GM21360 (cell line): Measurements from ENCODE around the gene DOCK9.

Experiments used
- ATAC-seq: cut with Tn5 transposase; IDR thresholded peaks from one replicate; pipeline ENCODE4 v1.9.1; 2021; ENCODE audit warnings: mild to moderate bottlenecking, moderate library complexity; ENCODE audit not compliant: unreplicated experiment

Gene DOCK9

DNA sequence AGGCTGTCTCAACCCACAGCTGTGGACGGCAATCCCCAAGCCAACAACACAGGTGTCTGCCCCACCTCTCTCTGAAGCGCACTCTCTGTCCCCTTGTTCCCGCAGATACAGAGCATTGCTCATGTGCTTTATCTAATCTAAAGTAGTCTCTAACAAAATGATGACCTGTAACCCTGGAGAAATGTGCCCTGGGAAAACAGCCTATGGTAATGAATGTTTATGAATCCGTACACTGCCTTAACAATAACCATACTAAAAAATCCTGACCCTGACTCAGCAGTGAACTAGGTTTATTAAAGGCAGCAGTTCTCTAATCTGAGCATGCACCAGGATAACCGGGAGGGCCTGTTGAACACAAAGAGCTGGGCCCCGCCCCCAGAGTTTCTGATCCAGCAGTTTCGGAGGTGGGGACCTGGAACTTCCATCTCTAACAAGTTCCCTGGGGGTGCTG is 174.7 kb downstream of the DOCK9 start:
- no peak for ATAC-seq

GRCh38 chr13:98802559-98802958 is 175.3 kb downstream of the DOCK9 start:
- no peak for ATAC-seq

GRCh38 chr13:98801626-98802418 is 176.0 kb downstream of the DOCK9 start:
- no peak for ATAC-seq

- ATAC-seq: no peak
These were observed 177.8 kb downstream of the DOCK9 start for GRCh38 chr13:98800078-98800477.

- no peak for ATAC-seq
These were observed 178.8 kb downstream of the DOCK9 start for GRCh38 chr13:98798849-98799645.

GRCh38 chr13:98797456-98797855 is 180.4 kb downstream of the DOCK9 start:
- no peak for ATAC-seq

- no peak for ATAC-seq
These were observed 181.1 kb downstream of the DOCK9 start for GRCh38 chr13:98796798-98797197.

- no peak for ATAC-seq
These were observed 181.7 kb downstream of the DOCK9 start for GRCh38 chr13:98796191-98796590.

GRCh38 chr13:98795220-98795619 is 182.6 kb downstream of the DOCK9 start:
- ATAC-seq: no peak

- no peak for ATAC-seq
These were observed 183.4 kb downstream of the DOCK9 start for GRCh38 chr13:98794498-98794897.

- no peak for ATAC-seq
These were observed 184.9 kb downstream of the DOCK9 start for GRCh38 chr13:98792785-98793495.

DNA sequence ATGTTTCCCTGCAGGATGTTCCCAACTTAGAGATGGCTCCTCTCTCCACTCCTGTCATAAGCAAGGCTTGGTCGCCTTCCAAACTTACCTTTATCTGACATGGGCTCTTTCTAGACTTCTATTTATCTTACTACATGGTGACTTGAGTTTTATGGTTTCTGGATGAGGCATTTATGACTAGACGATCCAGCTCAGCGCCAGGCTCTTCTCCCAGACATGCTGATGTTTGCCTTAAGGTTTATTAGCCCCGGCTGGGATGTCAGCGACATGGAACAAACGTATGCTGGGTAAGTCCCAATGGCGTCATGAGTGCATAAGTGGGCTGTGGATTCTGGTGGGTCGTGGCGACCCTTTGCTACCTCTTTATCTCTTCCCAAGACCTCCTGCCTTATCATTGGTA is 185.5 kb downstream of the DOCK9 start:
- ATAC-seq: no peak

- ATAC-seq: no peak
These were observed 186.3 kb downstream of the DOCK9 start for GRCh38 chr13:98791611-98792010.

GRCh38 chr13:98787996-98788395 is 189.9 kb downstream of the DOCK9 start:
- ATAC-seq: no peak

- ATAC-seq: no peak
These were observed 190.7 kb downstream of the DOCK9 start for GRCh38 chr13:98787173-98787572.

DNA sequence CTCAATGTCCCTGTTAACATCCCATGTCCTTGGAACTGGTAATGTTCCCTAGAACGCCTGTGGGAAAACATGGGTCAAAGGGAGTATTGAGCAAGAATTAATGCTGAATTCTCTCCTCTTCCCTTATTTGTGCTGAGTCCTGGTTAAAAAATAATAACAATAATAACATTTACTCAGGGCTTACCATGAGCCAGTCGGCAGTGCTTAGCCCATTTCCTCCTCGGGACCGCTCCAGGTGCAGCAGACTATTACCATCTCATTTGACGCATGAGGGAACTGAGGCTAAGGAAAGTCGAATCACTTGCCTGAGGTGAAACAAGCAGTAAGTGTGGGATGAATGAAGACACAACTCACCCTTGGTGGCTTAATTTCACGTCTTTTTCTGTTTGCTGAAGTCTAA is 191.8 kb downstream of the DOCK9 start:
- no peak for ATAC-seq

GRCh38 chr13:98785405-98785804 is 192.5 kb downstream of the DOCK9 start:
- no peak for ATAC-seq

GRCh38 chr13:98784666-98785065 is 193.2 kb downstream of the DOCK9 start:
- ATAC-seq: no peak

- ATAC-seq: no peak
These were observed 193.9 kb downstream of the DOCK9 start for GRCh38 chr13:98783856-98784478.

- ATAC-seq: no peak
These were observed 195.2 kb downstream of the DOCK9 start for GRCh38 chr13:98782654-98783053.

DNA sequence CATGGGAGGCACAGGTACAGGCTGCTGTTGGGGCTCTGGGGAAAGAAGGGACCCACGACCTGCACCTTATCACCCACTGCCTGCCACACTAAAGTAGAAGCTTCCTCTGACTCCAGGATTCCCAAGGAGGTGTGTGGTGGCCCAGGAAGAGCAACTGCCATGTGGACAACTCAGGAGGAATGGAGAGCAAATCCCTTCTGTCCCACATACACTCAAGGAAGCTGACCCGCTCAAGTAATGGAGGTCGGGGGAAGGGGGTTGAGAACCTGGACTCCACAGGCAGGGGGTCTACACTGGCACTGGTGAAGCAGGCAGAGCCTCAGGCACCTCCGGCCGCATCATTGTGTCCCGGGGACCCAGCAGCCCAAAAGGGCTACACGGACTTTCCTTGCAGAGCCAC is 196.0 kb downstream of the DOCK9 start:
- ATAC-seq: no peak
